22Rv1 (cell line): ENCODE results near the gene RAB7B.

Experiments
- CTCF ChIP-seq: fragments of 450-650 bp; IDR thresholded peaks from 2 replicates; pipeline ENCODE4 v1.5.1; 2017; ENCODE audit warnings: mild to moderate bottlenecking
- ZFX ChIP-seq: fragments of 450-650 bp; IDR thresholded peaks from 2 replicates; pipeline ENCODE4 v1.6.1; 2017; ENCODE audit warnings: antibody characterized with exemption, borderline replicate concordance

- TF ChIP-seq CTCF (no peak), ZFX (no peak)
These were observed 2.0 kb upstream of the RAB7B start for GRCh38 chr1:206005234-206005633.
